Measurements from ENCODE around the gene KATNBL1.

KATNBL1 gene

DNA sequence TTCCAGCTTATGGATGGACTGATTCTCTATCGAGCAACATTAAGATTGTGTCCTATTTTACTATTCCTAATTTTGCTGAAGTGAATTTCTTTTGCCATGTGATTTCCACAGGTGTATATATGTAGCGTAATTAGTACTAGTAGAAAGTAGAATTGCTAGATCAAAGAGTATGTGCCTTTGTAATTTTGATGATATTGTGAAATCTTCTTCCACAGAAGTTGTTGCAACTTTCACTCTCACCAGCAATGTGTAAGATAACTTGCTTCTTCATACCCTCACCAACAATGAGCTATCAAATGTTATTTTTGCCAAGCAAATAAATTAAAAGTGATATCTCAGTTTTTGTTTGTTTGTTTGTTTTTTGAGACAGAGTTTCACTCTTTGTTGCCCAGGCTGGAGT lies 102.6 kb downstream of the KATNBL1 start:
- H3K4me3 ChIP-seq (ENCODE audit: control insufficient read depth, low read depth, low read length) = no peak overlapping the region
- DNase-seq (ENCODE audit: low read depth) = no peak
- TF ChIP-seq, protein P1, sequence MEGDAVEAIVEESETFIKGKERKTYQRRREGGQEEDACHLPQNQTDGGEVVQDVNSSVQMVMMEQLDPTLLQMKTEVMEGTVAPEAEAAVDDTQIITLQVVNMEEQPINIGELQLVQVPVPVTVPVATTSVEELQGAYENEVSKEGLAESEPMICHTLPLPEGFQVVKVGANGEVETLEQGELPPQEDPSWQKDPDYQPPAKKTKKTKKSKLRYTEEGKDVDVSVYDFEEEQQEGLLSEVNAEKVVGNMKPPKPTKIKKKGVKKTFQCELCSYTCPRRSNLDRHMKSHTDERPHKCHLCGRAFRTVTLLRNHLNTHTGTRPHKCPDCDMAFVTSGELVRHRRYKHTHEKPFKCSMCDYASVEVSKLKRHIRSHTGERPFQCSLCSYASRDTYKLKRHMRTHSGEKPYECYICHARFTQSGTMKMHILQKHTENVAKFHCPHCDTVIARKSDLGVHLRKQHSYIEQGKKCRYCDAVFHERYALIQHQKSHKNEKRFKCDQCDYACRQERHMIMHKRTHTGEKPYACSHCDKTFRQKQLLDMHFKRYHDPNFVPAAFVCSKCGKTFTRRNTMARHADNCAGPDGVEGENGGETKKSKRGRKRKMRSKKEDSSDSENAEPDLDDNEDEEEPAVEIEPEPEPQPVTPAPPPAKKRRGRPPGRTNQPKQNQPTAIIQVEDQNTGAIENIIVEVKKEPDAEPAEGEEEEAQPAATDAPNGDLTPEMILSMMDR (IDR thresholded peaks at IDR 0.05; ENCODE audit: control insufficient read depth, insufficient read depth, low read depth, low read length, missing control alignments) = no peak

DNA sequence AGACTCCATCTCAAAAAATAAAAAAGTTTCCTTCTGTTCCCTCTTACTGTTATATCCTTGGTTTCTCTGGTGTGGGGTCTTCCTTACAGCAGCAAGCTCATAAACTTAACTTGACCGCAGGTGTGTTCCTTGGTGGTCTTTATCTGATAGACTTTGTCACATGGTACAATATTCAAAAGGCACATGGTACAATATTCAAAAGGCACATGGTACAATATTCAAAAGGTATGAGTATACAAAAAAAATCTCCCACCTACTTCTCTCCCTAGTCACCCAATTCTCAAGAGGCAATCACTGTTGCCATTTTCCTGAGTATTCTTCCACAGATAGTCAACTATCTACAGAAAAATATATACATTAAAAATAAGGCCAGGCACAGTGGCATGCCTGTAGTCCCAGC lies 103.5 kb downstream of the KATNBL1 start:
- TF ChIP-seq, protein P1 (IDR thresholded peaks at IDR 0.05; ENCODE audit: control insufficient read depth, insufficient read depth, low read depth, low read length, missing control alignments) = no peak
- no peak for DNase-seq (ENCODE audit: low read depth)
- H3K4me3 ChIP-seq (ENCODE audit: control insufficient read depth, low read depth, low read length) = no peak overlapping the region

DNA sequence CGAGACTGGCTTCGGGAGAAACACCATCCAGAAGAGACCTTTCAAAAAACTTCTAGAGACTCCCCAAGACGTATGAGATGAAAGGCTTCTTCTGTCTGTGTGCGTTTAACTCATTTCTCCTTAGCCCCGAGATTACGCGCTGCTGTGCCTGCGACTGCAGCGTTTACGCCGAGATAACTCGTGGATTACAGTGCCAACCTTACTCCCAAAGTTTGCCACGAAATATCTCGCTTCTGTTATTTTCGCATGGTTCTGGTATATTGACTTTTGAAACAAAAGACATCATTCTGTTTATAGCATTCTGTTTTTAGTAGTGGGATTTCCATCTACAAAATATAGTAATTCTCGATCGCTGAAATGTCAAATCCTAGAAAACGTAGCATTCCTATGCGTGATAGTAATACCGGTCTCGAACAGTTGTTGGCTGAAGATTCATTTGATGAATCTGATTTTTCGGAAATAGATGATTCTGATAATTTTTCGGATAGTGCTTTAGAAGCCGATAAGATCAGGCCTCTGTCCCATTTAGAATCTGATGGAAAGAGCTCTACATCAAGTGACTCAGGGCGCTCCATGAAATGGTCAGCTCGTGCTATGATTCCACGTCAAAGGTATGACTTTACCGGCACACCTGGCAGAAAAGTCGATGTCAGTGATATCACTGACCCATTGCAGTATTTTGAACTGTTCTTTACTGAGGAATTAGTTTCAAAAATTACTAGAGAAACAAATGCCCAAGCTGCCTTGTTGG lies 107.5 kb downstream of the KATNBL1 start:
- H3K4me3 ChIP-seq (ENCODE audit: control insufficient read depth, low read depth, low read length) = peak overlapping the region; percentile 90
- TF ChIP-seq, protein P1 (IDR thresholded peaks at IDR 0.05; ENCODE audit: control insufficient read depth, insufficient read depth, low read depth, low read length, missing control alignments) = no peak
- DNase-seq (ENCODE audit: low read depth) = no peak

DNA sequence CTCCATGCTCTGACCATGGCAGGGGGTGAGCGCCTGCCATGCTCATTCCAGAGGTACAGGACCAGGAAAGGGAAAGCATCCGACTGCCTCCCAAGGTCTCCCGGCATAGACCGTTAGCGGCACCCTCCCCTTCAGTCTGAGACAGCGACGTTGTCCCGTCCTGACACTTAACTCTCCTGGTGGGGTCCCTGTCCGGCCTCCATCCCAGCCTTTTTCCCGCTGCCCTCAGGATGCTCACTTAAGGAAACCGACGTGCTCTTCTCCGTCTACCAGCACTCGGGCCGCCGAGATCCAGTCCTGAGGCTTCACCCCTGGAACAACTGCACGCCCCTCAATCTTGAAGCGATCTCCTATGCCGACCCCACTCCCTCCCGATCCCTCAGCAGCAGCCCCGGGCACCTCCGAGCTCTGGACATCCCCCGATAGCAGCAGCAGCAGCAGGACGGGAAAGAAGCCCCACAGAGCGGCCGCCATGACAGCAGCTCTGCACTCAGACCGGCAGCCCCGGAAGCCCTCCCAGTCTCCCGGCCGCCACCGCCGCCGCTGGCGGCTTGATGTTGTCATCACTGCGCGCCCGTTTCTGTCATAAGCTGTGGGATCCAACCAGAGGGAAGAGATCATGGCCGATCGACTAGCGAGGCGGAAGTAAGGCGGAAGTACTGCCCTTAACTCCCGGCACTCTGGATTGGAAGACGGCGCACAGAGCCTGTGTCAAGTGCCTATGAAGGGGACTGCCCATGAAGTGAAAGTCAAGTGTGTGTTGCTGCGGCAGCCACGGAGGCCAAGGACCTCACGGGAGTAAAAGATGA lies 108.3 kb downstream of the KATNBL1 start, which contains the start of the genes EMC7 and PGBD4:
Gene EMC7, minus strand, starts transcription at position 497 of the 809 bp plus-strand sequence. Its CDS starts 23 bp downstream, at position 474.
Gene PGBD4, plus strand, starts transcription at position 718 of the 809 bp plus-strand sequence. CDS start 449 bp downstream, outside the sequence.
- DNase-seq (ENCODE audit: low read depth) = peak; percentile 99

DNA sequence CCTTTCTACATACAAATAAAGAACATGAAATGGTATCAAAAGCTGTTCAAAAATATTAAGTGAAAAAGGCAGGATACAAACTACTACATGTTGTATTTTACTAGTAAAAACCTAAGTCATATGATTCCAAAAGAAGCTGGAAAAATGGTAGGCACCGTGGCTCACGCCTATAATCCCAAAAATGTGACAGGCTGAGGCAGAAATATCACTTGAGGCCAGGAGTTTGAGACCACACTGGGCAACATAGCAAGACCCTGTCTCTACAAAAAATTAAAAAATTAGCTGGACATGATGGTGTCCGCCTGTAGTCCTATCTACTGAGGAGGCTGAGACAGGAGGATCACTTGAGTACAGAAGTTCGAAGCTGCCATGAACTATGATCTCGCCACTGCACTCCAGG lies 110.0 kb downstream of the KATNBL1 start:
- no peak overlapping the region for H3K4me3 ChIP-seq (ENCODE audit: control insufficient read depth, low read depth, low read length)
- no peak for DNase-seq (ENCODE audit: low read depth)
- TF ChIP-seq, protein P1 (IDR thresholded peaks at IDR 0.05; ENCODE audit: control insufficient read depth, insufficient read depth, low read depth, low read length, missing control alignments) = no peak

More for the DNA sequence above, 108.3 kb downstream of the KATNBL1 start, which contains the start of the genes EMC7 and PGBD4:
- peak within 1 kb of the TSS; percentile 90 for H3K4me3 ChIP-seq (ENCODE audit: control insufficient read depth, low read depth, low read length)
- TF ChIP-seq, protein P1 (IDR thresholded peaks at IDR 0.05; ENCODE audit: control insufficient read depth, insufficient read depth, low read depth, low read length, missing control alignments) = no peak

Measured in AG09309 (cell line).